H9 (cell line): ENCODE measurements around the gene CCKAR. TPM values are rescaled to one million over a fixed set of nuclear protein-coding genes. Genes with fewer than 3 reads are reported as not detected.

Experiments
- DNase-seq: peaks from one replicate; pipeline ENCODE4 v3.0.0-alpha.2; 2017
- H2AFZ ChIP-seq: one replicate; pipeline ENCODE4 v1.6.1; 2013; ENCODE audit warnings: mild to moderate bottlenecking, low read length, control low read depth, moderate library complexity
- H2AK5ac ChIP-seq: 2 replicates; pipeline ENCODE4 v1.6.1; 2013; ENCODE audit warnings: low read length, control low read depth, mixed read lengths; ENCODE audit not compliant: insufficient read length
- H2BK120ac ChIP-seq: one replicate; pipeline ENCODE4 v1.6.1; 2013; ENCODE audit warnings: low read depth, mild to moderate bottlenecking, low read length, control low read depth, inconsistent platforms; ENCODE audit not compliant: poor library complexity, severe bottlenecking
- H2BK12ac ChIP-seq: 2 replicates; pipeline ENCODE4 v1.6.1; 2013; ENCODE audit warnings: low read length, control low read depth, mixed read lengths, low read depth; ENCODE audit not compliant: insufficient read length
- H2BK15ac ChIP-seq: 2 replicates; pipeline ENCODE4 v1.6.1; 2013; ENCODE audit warnings: low read depth, low read length, control low read depth
- H2BK20ac ChIP-seq: one replicate; pipeline ENCODE4 v1.6.1; 2013; ENCODE audit warnings: low read depth, mild to moderate bottlenecking, low read length, control low read depth, inconsistent platforms; ENCODE audit not compliant: poor library complexity, severe bottlenecking
- H2BK5ac ChIP-seq: 2 replicates; pipeline ENCODE4 v1.6.1; 2013; ENCODE audit warnings: low read length, control low read depth, mixed read lengths; ENCODE audit not compliant: insufficient read length
- H3K14ac ChIP-seq: 2 replicates; pipeline ENCODE4 v1.6.1; 2013; ENCODE audit warnings: low read length, control low read depth; ENCODE audit not compliant: insufficient read depth
- H3K18ac ChIP-seq: 2 replicates; pipeline ENCODE4 v1.6.1; 2013; ENCODE audit warnings: low read depth, mild to moderate bottlenecking, mixed read lengths, low read length, control low read depth; ENCODE audit not compliant: insufficient read length
- H3K23ac ChIP-seq: 2 replicates; pipeline ENCODE4 v1.6.1; 2013; ENCODE audit warnings: low read length, control low read depth, mixed read lengths, low read depth; ENCODE audit not compliant: insufficient read length
- H3K23me2 ChIP-seq: 2 replicates; pipeline ENCODE4 v1.6.1; 2013; ENCODE audit warnings: low read depth, mild to moderate bottlenecking, mixed read lengths, low read length, control low read depth; ENCODE audit not compliant: insufficient read length, poor library complexity, severe bottlenecking
- H3K27ac ChIP-seq: 2 replicates; pipeline ENCODE4 v1.5.1; 2013; ENCODE audit warnings: low read length, control low read depth, mixed read lengths, low read depth; ENCODE audit not compliant: insufficient read length
- H3K27me3 ChIP-seq: 2 replicates; pipeline ENCODE4 v1.6.1; 2013; ENCODE audit warnings: low read length, control low read depth, inconsistent platforms; ENCODE audit not compliant: insufficient read depth
- H3K4ac ChIP-seq: 2 replicates; pipeline ENCODE4 v1.6.1; 2013; ENCODE audit warnings: low read depth, mild to moderate bottlenecking, control low read depth, inconsistent platforms, low read length, moderate library complexity
- H3K4me1 ChIP-seq: 2 replicates; pipeline ENCODE4 v1.6.1; 2013; ENCODE audit warnings: low read length, control low read depth, inconsistent platforms; ENCODE audit not compliant: insufficient read depth
- H3K4me2 ChIP-seq: 2 replicates; pipeline ENCODE4 v1.6.1; 2013; ENCODE audit warnings: low read length, control low read depth, mixed read lengths; ENCODE audit not compliant: insufficient read length, insufficient read depth
- H3K56ac ChIP-seq: 2 replicates; pipeline ENCODE4 v1.6.1; 2013; ENCODE audit warnings: low read depth, mild to moderate bottlenecking, mixed read lengths, low read length, control low read depth; ENCODE audit not compliant: insufficient read length
- H3K79me1 ChIP-seq: 2 replicates; pipeline ENCODE4 v1.6.1; 2013; ENCODE audit warnings: low read depth, mild to moderate bottlenecking, moderate library complexity, low read length, control low read depth, inconsistent platforms; ENCODE audit not compliant: insufficient read depth, poor library complexity, severe bottlenecking
- H3K79me2 ChIP-seq: 2 replicates; pipeline ENCODE4 v1.6.1; 2013; ENCODE audit warnings: low read length, control low read depth, inconsistent platforms; ENCODE audit not compliant: insufficient read depth
- H3K9ac ChIP-seq: 2 replicates; pipeline ENCODE4 v1.6.1; 2013; ENCODE audit warnings: low read length, control low read depth, mixed read lengths; ENCODE audit not compliant: insufficient read length; ENCODE audit errors: extremely low read depth
- H3K9me3 ChIP-seq: one replicate; pipeline ENCODE4 v1.6.1; 2013; ENCODE audit warnings: low read depth, low read length, inconsistent platforms; ENCODE audit not compliant: control insufficient read depth
- H3T11ph ChIP-seq: one replicate; pipeline ENCODE4 v1.6.1; 2013; ENCODE audit warnings: mild to moderate bottlenecking, low read length, control low read depth, inconsistent platforms
- H4K20me1 ChIP-seq: one replicate; pipeline ENCODE4 v1.6.1; 2013; ENCODE audit not compliant: control insufficient read depth, insufficient read length, insufficient read depth
- H4K5ac ChIP-seq: 2 replicates; pipeline ENCODE4 v1.6.1; 2013; ENCODE audit warnings: low read depth, mild to moderate bottlenecking, mixed read lengths, low read length, control low read depth; ENCODE audit not compliant: insufficient read length
- H4K8ac ChIP-seq: replicated peaks from 2 replicates; pipeline ENCODE4 v1.6.1; 2013; ENCODE audit warnings: low read length, control low read depth, mixed read lengths, low read depth; ENCODE audit not compliant: insufficient read length
- H4K91ac ChIP-seq: 2 replicates; pipeline ENCODE4 v1.6.1; 2013; ENCODE audit warnings: low read depth, mild to moderate bottlenecking, moderate library complexity, mixed read lengths, low read length, control low read depth; ENCODE audit not compliant: insufficient read length
- H3K27ac Mint-ChIP-seq, 3 experiments: 2 replicates in 2 of 3; 3 replicates in 1 of 3; pipeline ENCODE4 v1.8.0; 2020 to 2021; ENCODE audit warnings: mixed read lengths in 3 of 3, mild to moderate bottlenecking in 1 of 3, moderate library complexity in 1 of 3
- H3K27me3 Mint-ChIP-seq: 2 replicates; pipeline ENCODE4 v1.8.0; 2021; ENCODE audit warnings: low read depth, mild to moderate bottlenecking, moderate library complexity, mixed read lengths
- H3K36me3 Mint-ChIP-seq, 3 experiments: 2 replicates in 2 of 3; 3 replicates in 1 of 3; pipeline ENCODE4 v1.8.0; 2020 to 2021; ENCODE audit warnings: low read depth in 3 of 3, mixed read lengths in 3 of 3; ENCODE audit not compliant: insufficient read depth in 1 of 3
- H3K4me1 Mint-ChIP-seq, 2 experiments: 2 replicates each; pipeline ENCODE4 v1.8.0; 2020; ENCODE audit warnings: mixed read lengths in 2 of 2
- H3K4me3 Mint-ChIP-seq, 2 experiments: 2 replicates in 1 of 2; 3 replicates in 1 of 2; pipeline ENCODE4 v1.8.0; 2020 to 2021; ENCODE audit warnings: mild to moderate bottlenecking in 2 of 2, mixed read lengths in 2 of 2, moderate library complexity in 1 of 2
- H3K9me3 Mint-ChIP-seq, 2 experiments: 2 replicates in 1 of 2; 3 replicates in 1 of 2; pipeline ENCODE4 v1.8.0; 2020; ENCODE audit warnings: mild to moderate bottlenecking in 2 of 2, mixed read lengths in 2 of 2, moderate library complexity in 1 of 2
- WGBS: extraction: QIAGEN DNeasy Blood & Tissue Kit; methylation state at CpG from one replicate; pipeline ENCODE4 v1.1.7; 2013; ENCODE audit warnings: missing lambda C conversion rate, low lambda C conversion rate, mixed read lengths; ENCODE audit not compliant: insufficient read length; ENCODE audit errors: extremely low coverage; 5-methylcytosine and 5-hydroxymethylcytosine counted together
- total RNA-seq: library from RNA; stranded (reverse); gene quantifications from 2 replicates; pipeline ENCODE4 v1.2.1, GENCODE V29; 2021
- TF ChIP-seq, protein P1 (sequence below): fragments of 200-600 bp; sonication (generic); conservative IDR thresholded peaks from 3 replicates; pipeline ENCODE4 v1.8.0; 2021; ENCODE audit warnings: antibody characterized with exemption, mild to moderate bottlenecking

The CCKAR gene
- total RNA-seq, 1 experiment from 2014 or later = not detected

GRCh38 chr4:26490960-26491284 is 638 bp upstream of the CCKAR start:
- H3K9me3 Mint-ChIP-seq = peaks cover 2 to 4% of the 10 kb centered on the region in 2 experiments; a peak in 3 of 5 replicates
- TF ChIP-seq, protein P1, sequence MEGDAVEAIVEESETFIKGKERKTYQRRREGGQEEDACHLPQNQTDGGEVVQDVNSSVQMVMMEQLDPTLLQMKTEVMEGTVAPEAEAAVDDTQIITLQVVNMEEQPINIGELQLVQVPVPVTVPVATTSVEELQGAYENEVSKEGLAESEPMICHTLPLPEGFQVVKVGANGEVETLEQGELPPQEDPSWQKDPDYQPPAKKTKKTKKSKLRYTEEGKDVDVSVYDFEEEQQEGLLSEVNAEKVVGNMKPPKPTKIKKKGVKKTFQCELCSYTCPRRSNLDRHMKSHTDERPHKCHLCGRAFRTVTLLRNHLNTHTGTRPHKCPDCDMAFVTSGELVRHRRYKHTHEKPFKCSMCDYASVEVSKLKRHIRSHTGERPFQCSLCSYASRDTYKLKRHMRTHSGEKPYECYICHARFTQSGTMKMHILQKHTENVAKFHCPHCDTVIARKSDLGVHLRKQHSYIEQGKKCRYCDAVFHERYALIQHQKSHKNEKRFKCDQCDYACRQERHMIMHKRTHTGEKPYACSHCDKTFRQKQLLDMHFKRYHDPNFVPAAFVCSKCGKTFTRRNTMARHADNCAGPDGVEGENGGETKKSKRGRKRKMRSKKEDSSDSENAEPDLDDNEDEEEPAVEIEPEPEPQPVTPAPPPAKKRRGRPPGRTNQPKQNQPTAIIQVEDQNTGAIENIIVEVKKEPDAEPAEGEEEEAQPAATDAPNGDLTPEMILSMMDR = no peak

More at GRCh38 chr4:26490960-26491284, 638 bp upstream of the CCKAR start:
- Histone ChIP-seq H3K9ac (no peak overlapping the region), H3T11ph (no peak overlapping the region), H3K4me1 (no peaks in the 10 kb centered on the region), H4K5ac (no peak overlapping the region), H3K4ac (no peak overlapping the region), H2BK5ac (no peak overlapping the region), H3K23me2 (no peaks in the 10 kb centered on the region), H3K79me1 (no peaks in the 10 kb centered on the region), H2BK20ac (no peak overlapping the region), H3K18ac (no peak overlapping the region), H3K23ac (no peak overlapping the region), H3K27ac (no peak overlapping the region), H2BK120ac (no peak overlapping the region), H3K27me3 (no peaks in the 10 kb centered on the region), H4K8ac (no peak overlapping the region), H3K14ac (no peak overlapping the region), H4K20me1 (no peaks in the 10 kb centered on the region), H2AFZ (no peak overlapping the region), H3K9me3 (no peaks in the 10 kb centered on the region), H3K4me2 (no peak overlapping the region), H3K56ac (no peak overlapping the region), H2BK15ac (no peak overlapping the region), H4K91ac (no peak overlapping the region), H2AK5ac (no peak overlapping the region), H2BK12ac (no peak overlapping the region), H3K79me2 (no peaks in the 10 kb centered on the region)
- peaks cover 0 to 5% (median 0%) of the 10 kb centered on the region in 3 experiments; a peak in 3 of 7 replicates for H3K36me3 Mint-ChIP-seq
- H3K4me3 Mint-ChIP-seq = no peak overlapping the region
- no peak for DNase-seq
- H3K27me3 Mint-ChIP-seq = peaks cover 3% of the 10 kb centered on the region
- no CpG with 5 or more reads among the region's 4 CpGs for WGBS
- no peak overlapping the region for H3K27ac Mint-ChIP-seq
- peaks cover 4 to 14% of the 10 kb centered on the region in 2 experiments; a peak in 3 of 4 replicates for H3K4me1 Mint-ChIP-seq
